Endodermal cell (in vitro differentiated cells): ENCODE data around the gene CPA4. TPM values are rescaled to one million over a fixed set of nuclear protein-coding genes. Genes with fewer than 3 reads are reported as not detected.
A peak's percentile ranks its signal among the peaks of the same experiment; 100 is the strongest.

Experiments used
- DNase-seq: peaks from one replicate; pipeline ENCODE4 v3.0.0-alpha.2; 2017
- H3K27ac ChIP-seq: 2 replicates; pipeline ENCODE4 v1.5.1; 2013; ENCODE audit warnings: mild to moderate bottlenecking, low read depth, low read length, moderate library complexity
- H3K27me3 ChIP-seq: 2 replicates; pipeline ENCODE4 v1.6.1; 2013; ENCODE audit warnings: mild to moderate bottlenecking, low read length, moderate library complexity; ENCODE audit not compliant: insufficient read depth, control insufficient read depth, poor library complexity, severe bottlenecking
- H3K36me3 ChIP-seq: 2 replicates; pipeline ENCODE4 v1.7.0; 2013; ENCODE audit warnings: mild to moderate bottlenecking, low read length, moderate library complexity; ENCODE audit not compliant: control insufficient read depth, insufficient read depth
- H3K4me1 ChIP-seq: one replicate; pipeline ENCODE4 v1.7.0; 2013; ENCODE audit warnings: low read length; ENCODE audit not compliant: control insufficient read depth, insufficient read depth
- H3K4me3 ChIP-seq: 2 replicates; pipeline ENCODE4 v1.5.1; 2013; ENCODE audit warnings: mild to moderate bottlenecking, low read length, moderate library complexity
- H3K9ac ChIP-seq: 2 replicates; pipeline ENCODE4 v1.6.1; 2013; ENCODE audit warnings: mild to moderate bottlenecking, low read length, moderate library complexity; ENCODE audit not compliant: poor library complexity, severe bottlenecking; ENCODE audit errors: extremely low read depth
- H3K9me3 ChIP-seq: 2 replicates; pipeline ENCODE4 v1.6.1; 2013; ENCODE audit warnings: mild to moderate bottlenecking, low read length, moderate library complexity; ENCODE audit not compliant: control insufficient read depth
- H3K27ac Mint-ChIP-seq: 2 replicates; pipeline ENCODE4 v1.8.0; 2020; ENCODE audit warnings: mixed read lengths
- H3K27me3 Mint-ChIP-seq: 2 replicates; pipeline ENCODE4 v1.8.0; 2021; ENCODE audit warnings: mild to moderate bottlenecking, mixed read lengths; ENCODE audit not compliant: insufficient read depth
- H3K36me3 Mint-ChIP-seq: 2 replicates; pipeline ENCODE4 v1.8.0; 2020; ENCODE audit warnings: low read depth, mixed read lengths
- H3K4me1 Mint-ChIP-seq: 2 replicates; pipeline ENCODE4 v1.8.0; 2020; ENCODE audit warnings: mixed read lengths
- H3K4me3 Mint-ChIP-seq: 2 replicates; pipeline ENCODE4 v1.8.0; 2020; ENCODE audit warnings: mild to moderate bottlenecking, moderate library complexity, mixed read lengths
- H3K9me3 Mint-ChIP-seq: 2 replicates; pipeline ENCODE4 v1.8.0; 2020; ENCODE audit warnings: mild to moderate bottlenecking, mixed read lengths
- WGBS, 2 experiments: methylation state at CpG; one replicate each; pipeline versions ENCODE4 v1.1.5 to v1.1.7; 2013; ENCODE audit warnings: missing lambda C conversion rate in 2 of 2, mixed read lengths in 1 of 2; ENCODE audit not compliant: insufficient coverage in 1 of 2, insufficient read length in 1 of 2; 5-methylcytosine and 5-hydroxymethylcytosine counted together
- total RNA-seq, 2 donors: library from RNA; stranded (reverse); fragmentation: NEBNext Ultra II Directional in 1 of 2; extraction: Animal tissue kit (Norgen Biotek cat#: 25700) in 1 of 2; gene quantifications; 2 replicates in 1 of 2; 3 replicates in 1 of 2; pipeline ENCODE4 v1.2.1, GENCODE V29; 2021
- TF ChIP-seq, protein P1 (sequence below): fragments of 200-600 bp; sonication (generic); conservative IDR thresholded peaks from 2 replicates; pipeline ENCODE4 v1.5.0; 2021; ENCODE audit warnings: antibody characterized with exemption, mild to moderate bottlenecking

CPA4 gene
- total RNA-seq, 2 donors from 2014 or later: not detected

DNA sequence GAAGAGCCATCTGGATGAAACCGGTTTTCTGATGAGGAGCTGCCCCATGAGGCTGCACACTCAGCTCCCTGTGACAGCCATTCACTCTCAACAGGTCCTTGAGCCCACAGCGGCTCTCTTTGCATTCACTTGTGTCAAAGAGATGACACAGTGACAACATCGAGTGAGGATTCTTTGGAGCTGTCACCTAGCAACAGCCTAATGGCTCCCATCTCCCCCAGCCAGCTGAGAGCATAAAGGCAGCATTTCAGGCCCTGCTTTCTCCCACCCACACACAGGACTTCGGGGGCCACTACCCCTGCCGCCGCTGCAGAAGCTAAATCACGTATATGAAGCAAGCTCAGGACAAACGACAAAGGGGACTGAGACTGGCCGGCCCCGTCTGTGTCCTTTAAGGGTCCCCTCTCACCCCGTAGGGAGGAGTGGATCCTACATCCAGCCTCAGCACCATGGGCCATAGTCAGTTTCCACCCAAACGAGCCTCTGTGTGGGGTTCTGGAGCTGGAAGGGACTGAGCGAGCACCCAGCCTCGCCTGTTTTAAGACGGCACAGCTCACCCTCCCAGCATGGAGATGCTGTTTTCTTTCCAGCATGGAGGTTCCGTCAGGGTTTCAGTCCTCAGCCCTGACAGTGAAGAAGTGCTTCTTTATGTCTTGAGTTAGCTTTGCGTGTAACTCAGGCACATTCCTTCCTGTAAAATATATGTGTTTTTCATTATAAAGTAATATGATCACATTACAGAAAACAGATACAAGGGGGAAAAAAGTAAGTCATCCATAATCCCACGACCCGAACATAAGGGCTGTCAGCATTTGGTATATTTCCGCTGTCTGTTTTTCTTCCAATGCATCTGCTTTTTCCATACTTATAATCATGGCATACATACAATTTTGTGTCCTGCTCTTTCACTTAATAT is 4.9 kb downstream of the CPA4 start:
- H3K4me3 ChIP-seq: no peak overlapping the region
- no peaks in the 10 kb centered on the region for H3K4me1 Mint-ChIP-seq
- H3K27me3 Mint-ChIP-seq: peaks cover 3% of the 10 kb centered on the region
- no peaks in the 10 kb centered on the region for H3K4me1 ChIP-seq
- no peak overlapping the region for H3K27ac Mint-ChIP-seq
- no peak overlapping the region for H3K9ac ChIP-seq
- no peaks in the 10 kb centered on the region for H3K36me3 ChIP-seq
- no peaks in the 10 kb centered on the region for H3K36me3 Mint-ChIP-seq
- 71 to 87% methylated on average over 11 to 19 of the region's 20 CpGs for WGBS, 2 experiments
- peaks cover 16% of the 10 kb centered on the region for H3K9me3 Mint-ChIP-seq
- DNase-seq: no peak
- H3K27ac ChIP-seq: peak overlapping the region; percentile 95
- H3K4me3 Mint-ChIP-seq: no peak overlapping the region
- H3K9me3 ChIP-seq: no peaks in the 10 kb centered on the region
- TF ChIP-seq, protein P1, sequence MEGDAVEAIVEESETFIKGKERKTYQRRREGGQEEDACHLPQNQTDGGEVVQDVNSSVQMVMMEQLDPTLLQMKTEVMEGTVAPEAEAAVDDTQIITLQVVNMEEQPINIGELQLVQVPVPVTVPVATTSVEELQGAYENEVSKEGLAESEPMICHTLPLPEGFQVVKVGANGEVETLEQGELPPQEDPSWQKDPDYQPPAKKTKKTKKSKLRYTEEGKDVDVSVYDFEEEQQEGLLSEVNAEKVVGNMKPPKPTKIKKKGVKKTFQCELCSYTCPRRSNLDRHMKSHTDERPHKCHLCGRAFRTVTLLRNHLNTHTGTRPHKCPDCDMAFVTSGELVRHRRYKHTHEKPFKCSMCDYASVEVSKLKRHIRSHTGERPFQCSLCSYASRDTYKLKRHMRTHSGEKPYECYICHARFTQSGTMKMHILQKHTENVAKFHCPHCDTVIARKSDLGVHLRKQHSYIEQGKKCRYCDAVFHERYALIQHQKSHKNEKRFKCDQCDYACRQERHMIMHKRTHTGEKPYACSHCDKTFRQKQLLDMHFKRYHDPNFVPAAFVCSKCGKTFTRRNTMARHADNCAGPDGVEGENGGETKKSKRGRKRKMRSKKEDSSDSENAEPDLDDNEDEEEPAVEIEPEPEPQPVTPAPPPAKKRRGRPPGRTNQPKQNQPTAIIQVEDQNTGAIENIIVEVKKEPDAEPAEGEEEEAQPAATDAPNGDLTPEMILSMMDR: no peak
- H3K27me3 ChIP-seq: no peaks in the 10 kb centered on the region

GRCh38 chr7:130298544-130299326 is 5.8 kb downstream of the CPA4 start:
- Histone ChIP-seq H3K36me3 (no peaks in the 10 kb centered on the region), H3K9me3 (no peaks in the 10 kb centered on the region), H3K27ac (peak overlapping the region; percentile 95), H3K4me3 (no peak overlapping the region), H3K9ac (no peak overlapping the region), H3K27me3 (no peaks in the 10 kb centered on the region), H3K4me1 (no peaks in the 10 kb centered on the region)
- Mint-ChIP-seq H3K27me3 (peaks cover 3% of the 10 kb centered on the region), H3K4me1 (no peaks in the 10 kb centered on the region), H3K36me3 (no peaks in the 10 kb centered on the region), H3K9me3 (peaks cover 13% of the 10 kb centered on the region), H3K4me3 (no peak overlapping the region), H3K27ac (no peak overlapping the region)
- DNase-seq: no peak
- TF ChIP-seq, protein P1: no peak
- WGBS, 2 experiments: 92% methylated on average over 5 of the region's 5 CpGs

DNA sequence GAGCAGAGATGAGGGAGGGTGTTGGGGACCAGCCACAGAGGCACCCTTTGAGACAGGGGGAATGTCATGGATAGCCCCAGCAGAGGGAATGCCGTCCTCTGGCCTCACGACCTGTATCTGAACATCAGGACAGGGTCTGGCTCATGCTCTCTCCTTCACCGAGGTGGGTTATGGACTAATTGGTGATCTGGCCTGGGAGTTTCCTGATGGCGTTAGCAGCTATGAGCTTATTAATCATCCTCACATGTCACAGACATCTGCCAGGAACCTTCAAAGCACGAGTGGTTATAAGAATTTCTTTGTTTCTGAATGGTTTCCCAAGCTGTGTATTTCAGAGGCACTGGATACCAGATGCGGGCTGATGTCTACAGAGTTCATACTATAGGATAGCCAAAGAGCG is 6.9 kb downstream of the CPA4 start:
- Histone ChIP-seq H3K4me3 (no peak overlapping the region), H3K27ac (no peak overlapping the region), H3K27me3 (no peaks in the 10 kb centered on the region), H3K36me3 (no peaks in the 10 kb centered on the region), H3K4me1 (no peaks in the 10 kb centered on the region), H3K9me3 (no peaks in the 10 kb centered on the region), H3K9ac (no peak overlapping the region)
- Mint-ChIP-seq H3K4me3 (no peak overlapping the region), H3K27me3 (peaks cover 3% of the 10 kb centered on the region), H3K9me3 (peaks cover 3% of the 10 kb centered on the region), H3K27ac (no peak overlapping the region), H3K36me3 (no peaks in the 10 kb centered on the region), H3K4me1 (no peaks in the 10 kb centered on the region)
- TF ChIP-seq, protein P1: no peak
- WGBS, 2 experiments: 83 to 93% methylated on average over 2 to 7 of the region's 7 CpGs
- no peak for DNase-seq
